NCI-H446 treated with DMSO at 0.1 percent for 48 hours (cell line): ENCODE data around the gene SMIM38.

Experiments
- DNase-seq: peaks from one replicate; lab custom pipeline; 2025; lab: John Stamatoyannopoulos, UW

The SMIM38 gene

DNA sequence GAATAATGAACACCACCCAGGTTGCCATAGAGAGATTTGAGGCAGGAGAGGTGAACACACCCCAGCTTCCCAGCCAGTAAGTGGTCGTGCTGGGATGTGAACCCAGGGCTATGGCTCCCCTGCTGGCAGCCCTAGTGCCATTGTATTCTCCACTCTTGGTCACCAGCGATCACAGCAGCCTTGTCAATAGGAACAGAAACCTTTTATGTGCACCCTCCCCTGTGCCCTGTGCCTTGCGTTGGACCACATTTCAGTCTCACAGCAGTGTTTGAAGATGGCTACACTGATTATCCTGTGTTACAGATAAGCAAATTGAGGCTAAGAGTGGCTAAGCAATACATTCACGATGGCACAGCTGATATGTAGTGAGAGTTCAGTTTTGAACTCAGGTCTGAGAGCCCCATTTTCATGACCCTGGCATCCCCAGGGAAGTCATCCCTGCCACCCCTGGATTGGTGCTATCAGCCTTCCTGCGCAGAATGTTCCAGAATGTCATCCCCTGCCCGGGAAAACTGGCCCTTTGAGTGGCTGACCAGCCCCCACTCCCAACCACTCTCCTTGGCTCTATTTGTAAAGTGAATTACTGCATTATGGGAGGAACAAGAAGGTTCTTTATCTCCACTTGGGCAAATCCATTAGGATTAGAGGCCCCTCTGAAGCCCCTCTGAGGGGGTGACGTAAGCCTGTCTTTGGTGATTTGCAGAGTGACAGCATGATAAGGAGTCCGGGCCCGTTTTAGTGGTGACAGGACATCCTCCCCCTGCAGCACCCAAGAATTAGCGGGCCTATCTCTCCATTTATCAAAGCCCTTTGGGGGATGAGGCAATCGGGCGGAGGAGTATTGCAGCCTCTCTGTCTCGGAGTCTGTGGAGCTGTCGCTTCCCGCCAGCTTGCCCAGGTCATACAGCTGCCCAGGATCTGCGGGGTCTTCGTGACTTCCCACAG, 30.9 kb downstream of the SMIM38 start:
- no peak for DNase-seq

DNA sequence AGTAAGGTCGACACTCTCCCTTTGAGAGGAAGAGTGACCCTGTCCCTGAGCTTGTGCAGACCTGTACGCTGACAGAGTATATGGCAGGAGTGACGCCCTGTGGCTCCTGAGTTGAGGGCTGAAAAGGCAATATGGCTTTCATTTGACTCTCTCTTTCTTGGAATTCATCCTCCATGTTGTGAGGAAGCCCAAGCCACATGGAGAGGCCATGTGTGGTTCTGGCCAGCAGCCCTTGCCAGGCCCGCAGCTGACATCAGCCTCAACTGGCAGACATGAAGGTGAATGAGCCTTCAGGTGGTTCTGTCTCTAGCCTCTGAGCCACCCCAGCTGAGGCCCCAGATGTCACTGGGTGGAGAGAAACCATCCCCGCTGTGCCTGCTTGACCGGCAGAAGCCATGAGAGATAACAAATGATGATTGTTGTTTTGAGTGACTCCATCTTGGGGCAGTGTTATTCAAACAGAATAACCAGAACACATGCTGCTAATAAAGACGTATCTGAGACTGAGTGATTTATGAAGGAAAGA, 31.9 kb downstream of the SMIM38 start:
- DNase-seq: no peak

DNA sequence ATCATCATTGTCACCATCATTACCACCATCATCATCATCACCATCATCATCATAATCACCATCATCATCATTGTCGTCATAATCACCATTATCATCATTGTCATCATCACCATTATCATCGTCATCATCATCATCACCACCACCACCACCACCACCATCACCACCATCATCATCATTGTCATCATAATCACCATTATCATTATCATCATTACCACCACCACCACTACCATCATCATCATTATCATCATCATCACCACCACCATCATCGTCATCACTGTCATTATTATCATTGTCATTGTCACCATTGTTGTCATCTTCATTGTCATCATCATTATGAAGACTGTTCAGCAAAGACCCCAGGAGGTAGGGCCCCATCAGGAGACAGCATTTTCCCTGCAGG, 33.3 kb downstream of the SMIM38 start:
- no peak for DNase-seq

DNA sequence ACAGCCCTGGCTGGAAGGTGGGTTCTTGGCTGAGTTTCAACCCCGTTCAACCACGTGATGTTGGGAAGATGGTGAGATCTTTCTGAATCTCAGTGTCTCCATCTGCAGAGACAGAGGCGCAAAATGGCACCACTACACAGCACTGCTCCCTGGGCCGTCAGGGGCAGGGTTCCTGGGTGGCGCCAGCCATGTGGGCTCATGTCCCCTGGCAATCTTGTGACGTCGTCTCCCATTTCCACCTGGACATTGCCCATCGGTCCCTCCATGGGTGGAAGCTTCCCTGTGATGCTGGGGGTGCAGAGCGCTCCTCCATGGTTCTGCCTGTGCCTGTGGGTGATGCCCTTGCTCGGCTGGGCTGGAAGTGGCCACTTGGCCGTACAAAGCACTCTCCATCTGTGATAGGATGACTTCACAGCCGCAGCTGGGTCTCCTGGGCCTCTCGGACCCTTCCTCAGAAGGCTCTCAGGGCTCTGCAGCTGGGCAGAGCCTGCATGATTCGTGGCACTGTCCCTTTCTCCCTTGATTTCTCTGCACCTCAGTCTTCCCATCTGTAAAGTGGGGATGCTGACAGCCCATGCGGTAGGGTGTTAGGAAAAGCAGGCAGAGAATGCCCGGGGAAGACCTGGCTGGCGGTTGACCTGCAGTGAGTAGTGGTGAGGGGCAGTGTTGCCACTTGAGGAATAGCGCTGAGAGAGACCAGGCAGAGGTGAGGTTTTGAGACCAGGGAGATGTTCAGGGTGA, 35.2 kb downstream of the SMIM38 start:
- no peak for DNase-seq

DNA sequence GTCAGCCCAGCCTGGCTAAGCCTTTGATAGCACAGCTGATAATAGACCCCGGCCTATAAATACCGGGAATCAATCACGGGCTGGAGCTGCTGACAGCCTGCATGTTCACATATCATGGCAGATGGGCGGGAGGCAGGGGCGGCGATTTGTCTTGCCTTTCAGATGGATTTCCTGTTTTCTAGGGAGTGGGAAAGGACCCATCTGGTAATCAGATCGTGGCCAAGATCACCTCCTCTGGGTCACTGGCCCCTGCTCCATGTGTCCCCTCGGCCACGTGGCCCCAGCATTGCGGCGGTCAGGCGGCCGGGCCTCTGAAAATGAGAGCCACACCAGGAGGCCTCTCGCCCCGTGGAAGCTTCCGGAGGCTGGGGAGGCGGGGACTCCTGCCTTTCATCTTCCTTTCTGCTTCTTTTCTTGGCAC, 36.6 kb downstream of the SMIM38 start:
- no peak for DNase-seq

DNA sequence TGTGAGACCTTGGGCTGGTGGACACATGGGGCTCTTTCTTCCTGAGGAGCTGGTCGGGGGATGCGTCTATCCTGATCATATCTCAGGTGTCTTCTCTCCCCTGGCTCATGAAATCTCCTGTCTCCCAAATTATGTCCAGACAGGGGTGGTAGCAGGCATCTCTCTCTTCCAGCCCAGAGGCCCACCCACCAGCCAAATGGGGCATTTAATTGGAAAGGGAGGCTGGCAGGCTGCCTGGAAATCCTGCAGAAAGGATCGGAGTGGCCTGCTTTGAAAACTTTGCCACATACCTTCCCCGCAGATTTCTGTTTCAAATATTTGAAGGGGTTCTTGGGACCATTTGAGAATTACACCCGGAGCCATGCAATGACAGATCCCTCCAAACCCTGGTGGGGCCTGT, 37.4 kb downstream of the SMIM38 start:
- DNase-seq: no peak

DNA sequence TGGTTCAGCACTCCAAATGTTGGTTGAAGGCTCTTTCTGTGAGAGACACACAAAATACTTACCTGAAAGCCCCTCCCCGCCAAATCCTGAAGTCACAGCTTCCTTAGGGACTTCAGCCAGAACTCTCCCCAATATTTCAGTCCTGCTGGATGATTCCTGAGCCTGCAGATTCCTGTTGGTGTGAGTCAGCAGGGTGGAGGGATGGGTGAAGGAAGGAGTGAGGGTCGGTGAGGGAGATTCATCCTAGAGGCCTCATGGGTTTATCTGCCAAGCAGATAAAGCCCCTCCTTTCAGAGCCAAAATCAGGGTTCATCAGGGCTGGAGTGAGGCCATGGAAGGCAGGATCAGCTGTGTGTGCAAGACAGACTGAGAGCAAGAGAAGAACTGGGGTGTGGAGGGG, 37.9 kb downstream of the SMIM38 start:
- no peak for DNase-seq

DNA sequence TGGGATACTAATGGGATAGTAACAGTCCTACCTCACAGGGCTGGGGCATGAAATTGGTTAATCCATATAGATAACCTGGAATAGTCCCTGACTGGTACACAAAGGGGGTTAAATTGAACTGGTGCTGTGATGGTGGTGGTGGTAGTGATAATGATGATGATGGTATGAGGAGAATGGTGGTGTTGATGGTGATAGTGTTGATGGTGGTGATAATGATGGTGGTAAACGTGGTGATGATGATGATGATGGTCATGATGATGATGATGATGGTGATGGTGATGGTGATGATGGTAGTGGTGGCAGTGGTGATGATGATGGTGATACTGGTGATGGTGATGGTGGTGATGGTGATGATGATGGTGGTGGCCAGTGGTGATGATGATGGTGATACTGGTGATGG, 38.7 kb downstream of the SMIM38 start:
- no peak for DNase-seq

DNA sequence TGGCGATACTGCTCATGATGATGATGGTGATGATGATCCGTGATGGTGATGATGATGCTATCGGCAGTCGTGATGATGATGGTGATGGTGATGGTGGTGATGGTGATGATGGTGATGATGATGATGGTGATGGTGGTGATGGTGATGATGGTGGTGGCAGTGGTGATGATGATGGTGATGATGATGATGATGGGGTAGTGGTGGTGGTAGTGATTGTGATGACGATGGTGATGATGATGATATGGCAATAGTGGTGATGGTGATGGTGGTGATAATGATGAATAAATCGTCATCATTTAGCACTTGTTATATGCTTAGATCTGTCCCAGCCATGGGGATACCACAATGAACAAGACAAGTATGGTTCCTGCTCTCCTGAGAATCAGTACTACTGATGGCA, 39.2 kb downstream of the SMIM38 start:
- no peak for DNase-seq

DNA sequence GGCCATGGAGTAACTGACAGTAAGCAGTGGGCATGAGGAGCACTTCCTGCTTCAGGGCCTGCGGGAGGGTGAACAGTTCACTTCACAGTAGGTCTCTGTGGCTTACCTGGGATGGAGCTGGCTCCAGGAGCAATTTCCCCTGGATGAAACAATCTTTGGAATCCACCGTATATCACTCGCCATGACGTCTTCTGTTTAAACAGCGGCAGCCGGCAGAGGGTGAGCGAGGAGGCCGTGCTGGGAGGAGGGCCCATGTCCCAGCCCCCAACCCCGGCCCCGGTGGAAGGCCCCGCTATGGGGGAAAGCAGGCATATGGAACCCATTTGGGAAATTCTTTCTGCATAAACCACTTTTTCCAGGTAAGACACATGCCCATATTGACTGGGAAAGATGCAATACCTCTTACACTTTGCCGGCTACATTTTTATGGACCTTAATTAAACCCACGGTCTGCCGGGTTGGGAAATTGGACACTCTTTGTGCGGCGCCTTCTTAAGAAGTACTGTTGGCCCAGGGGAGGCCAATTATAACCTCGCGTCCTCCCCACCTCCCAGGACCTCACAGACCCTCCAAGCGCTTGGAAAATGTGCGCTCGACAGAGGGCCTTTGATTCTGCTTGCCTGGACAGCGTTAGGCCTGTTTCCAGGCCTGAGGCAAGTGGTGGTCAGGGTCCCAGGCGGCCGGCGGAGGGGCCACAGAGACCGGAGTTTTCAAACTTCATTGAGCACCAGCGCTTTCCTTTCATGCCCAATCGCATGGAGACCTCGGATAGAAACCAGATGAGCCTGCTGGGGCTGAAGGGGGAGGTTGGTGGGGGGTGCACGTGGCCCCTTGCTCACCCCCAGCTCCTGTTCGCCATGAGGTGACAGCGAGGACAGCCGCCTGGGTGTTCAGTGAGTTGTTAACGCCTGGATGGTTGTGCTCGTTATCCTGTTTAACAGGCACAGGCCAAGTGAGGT, 40.4 kb downstream of the SMIM38 start:
- no peak for DNase-seq

DNA sequence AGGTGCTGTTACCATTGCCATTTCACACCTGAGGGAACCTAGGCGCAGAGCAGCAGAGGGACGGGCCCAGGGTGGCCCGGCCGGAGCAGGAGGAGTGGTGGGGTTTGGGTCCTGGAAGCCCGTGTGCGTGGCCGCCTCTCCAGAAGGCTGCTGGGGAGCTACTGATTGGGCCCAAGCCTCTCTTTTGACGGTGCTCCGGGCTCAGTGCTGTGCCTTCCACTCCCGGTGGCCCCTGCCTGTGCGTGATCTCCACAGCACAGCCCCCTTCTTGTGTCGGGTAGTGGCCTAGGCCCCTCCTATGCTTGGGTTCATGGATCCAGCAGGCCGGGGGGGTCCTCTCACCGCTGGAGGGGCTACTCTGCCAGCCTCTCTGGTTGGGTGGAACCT, 41.0 kb downstream of the SMIM38 start:
- no peak for DNase-seq

DNA sequence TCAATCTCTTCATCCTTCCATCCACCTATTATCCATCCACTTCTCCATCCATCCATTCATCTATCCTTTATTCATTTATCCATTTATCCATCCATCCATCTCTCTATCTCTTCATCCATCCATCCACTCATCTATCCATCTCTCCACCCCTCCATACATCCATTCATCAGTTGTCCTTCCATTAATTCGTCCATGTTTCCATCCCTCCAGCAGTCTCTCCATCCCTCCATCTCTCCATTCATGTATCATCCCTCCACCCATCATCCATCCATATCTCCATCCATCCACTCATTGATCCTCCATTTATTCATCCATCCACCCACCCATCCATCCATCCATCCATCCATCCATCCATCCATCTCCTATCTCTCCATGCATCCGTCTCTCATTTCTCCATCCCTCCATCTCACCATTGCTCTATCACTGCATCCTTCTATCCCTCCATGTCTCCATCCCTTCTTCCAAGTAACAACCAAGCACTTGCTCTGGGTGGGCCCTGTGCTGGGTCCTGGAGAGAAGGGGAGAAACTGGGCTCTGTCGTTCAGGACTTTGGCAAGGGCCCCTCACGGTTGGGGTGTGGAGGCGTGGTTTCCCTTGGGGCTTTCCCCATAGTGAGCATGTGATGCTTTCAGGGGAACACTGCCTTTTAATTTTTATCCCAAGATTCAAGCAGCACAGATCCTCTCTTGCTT, 43.3 kb downstream of the SMIM38 start:
- DNase-seq: no peak

DNA sequence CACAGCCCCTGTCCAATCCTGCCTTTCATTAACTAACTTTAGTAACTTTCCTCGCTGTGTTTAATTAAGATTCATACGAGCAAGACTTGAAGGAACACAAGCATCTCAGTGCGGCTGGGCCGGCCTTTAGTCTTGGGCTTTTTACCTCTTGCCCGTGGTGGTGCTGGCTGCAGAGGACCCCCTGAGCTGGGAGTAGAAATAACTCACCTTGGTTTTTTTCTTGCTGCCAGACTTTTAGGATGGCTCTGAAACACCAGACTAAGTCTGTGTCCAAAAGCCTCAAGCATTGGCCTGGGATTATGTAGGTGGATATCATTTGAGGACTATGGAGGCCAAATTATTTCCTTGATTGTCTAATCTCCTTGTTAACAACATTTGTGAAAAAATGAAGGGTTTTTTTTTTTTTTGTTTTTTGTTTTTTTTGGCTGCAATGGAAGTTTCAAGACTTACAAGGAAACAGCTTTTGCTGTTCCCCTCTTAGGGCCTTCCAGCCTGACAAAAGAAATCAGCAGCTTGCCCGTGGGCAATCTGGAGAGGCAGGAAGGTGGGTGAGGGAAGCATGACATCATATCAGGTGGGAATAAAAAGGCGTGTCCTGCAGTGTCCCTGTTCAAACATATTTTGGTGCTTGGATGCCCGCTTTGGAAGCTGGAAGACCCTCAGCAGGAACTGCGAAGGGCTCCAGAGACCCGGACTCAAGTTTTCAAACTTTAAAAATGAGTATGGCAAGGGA, 44.0 kb downstream of the SMIM38 start:
- no peak for DNase-seq

DNA sequence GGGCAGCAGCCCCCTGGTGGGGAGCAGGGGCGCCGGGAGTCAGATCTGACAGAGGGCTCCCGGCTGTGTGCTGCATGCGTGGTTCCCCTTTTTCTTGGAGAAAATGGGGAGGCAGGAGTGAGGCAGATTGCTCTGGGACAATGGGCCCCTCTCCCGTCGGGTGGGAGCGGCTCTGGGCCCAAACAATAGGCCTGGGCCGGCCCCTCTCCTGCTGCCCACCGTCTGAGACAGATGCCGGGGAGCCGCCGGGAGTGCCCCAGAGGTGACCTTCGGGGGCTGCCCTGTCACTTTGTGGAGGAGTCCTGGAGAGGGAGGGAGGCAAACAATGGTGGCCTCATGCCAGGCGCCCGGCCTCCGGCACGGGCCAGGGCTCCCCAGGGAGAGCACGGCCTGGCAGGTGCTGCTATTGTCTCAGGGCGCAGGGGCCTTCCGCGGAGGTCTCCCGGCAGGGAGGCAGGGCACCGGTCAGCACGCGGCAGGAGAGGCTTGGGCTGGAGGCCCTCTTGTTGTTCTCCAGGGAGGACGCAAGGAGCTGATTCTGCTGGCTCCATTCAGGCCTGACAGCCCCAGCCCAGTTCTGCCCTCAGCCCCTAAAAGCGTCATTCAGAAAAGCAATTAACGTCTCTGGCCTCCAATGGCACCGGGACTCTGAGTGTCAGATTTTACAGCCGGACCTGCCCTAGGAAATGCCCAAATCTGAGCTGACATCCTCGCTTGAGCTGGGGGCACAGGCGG, 44.8 kb downstream of the SMIM38 start:
- DNase-seq: no peak

DNA sequence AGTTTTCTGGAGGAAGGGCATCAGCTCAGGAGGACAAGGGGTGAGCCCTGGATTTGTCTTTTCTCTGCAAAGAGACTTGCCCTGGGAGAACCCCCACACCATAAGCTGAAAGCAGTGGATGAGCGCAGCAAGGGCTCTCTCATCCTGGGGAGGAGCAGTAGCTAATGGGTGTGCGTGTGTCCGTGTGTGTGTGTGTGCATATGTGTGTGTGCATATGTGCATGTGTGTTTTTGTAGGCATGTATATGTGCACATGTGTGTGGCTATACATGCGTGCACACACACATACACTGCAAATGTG, 45.3 kb downstream of the SMIM38 start:
- no peak for DNase-seq

DNA sequence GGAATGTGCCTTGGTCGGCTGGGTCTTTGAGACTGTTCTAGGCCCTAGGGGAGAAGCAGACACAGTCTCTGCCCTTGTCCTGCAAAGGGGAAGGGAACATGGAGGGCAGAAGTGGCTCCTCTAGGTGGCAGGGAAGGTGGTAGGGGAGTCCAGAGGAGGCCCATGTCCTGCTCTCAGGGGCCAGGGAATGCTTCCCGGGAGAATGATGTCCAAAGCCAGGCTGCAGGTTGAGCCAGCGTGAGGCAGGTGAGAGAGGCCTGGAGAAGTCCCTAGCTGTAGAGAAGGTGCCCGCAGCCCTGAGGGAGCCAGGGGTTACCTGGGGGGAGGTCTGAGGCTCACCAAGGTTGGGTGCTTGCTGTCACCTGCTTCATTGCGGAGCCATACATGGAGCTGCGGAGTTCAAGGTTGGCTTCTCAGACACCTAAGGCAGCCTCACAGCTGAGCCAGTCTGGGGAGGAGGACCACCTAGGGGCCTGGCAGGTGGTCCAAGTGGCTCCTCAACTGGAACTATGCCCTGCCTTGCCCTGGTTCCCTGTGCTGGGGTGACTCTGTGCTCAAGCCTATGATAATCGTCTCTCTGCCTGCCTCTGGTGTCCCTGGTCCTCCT, 46.1 kb downstream of the SMIM38 start:
- DNase-seq: no peak

DNA sequence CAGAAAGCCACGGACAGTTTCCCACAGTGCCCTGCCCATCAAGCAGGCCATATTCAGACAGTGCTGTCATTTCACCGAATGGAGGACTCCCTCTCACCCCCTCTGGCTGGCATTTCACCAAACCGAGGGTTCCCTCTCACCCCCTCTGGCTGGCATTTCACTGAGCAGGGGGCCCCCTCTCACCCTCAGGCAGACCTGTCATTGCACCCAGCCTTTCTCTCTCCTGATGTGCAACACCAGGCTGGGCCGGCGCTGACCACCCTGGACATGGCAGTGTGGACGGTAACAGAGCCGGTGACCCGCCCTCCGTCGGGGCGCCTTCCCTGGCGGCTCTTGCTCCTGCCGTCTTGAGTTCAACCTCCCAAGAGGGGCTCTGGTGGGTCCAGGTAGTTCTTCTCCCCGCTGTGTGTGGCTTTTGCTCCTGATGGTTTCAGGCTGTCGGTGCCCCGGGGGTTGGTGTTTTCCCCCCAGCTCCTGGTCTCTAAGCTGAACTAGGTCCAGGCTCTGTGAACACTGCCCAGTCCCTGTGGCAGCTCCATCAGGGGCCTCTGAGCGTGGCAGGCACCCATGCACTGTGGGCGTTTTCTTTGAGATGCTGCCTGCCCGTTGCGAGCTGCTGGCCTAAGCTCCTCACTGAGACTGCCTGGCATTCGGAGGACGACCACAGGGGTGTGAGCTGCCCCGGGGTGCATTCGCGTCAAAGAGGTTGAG, 46.9 kb downstream of the SMIM38 start:
- DNase-seq: no peak

DNA sequence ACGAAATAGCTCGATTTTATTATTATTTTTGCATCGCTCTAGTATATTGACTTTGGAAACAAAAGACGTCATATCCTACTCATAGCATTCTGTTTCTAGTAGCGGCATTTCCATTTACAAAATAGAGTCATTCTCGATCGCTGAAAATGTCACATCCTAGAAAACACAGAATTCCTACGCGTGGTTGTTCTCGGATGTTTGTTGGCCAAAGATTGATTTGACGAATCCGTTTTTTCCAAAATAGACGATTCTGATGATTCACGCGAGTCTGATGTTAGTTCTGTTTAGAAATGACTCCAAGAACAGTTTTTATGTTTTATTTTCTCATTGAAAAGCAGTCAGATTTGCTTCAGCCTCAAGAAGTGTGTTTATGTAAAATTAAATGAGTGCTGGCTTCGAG, 47.6 kb downstream of the SMIM38 start:
- no peak for DNase-seq

DNA sequence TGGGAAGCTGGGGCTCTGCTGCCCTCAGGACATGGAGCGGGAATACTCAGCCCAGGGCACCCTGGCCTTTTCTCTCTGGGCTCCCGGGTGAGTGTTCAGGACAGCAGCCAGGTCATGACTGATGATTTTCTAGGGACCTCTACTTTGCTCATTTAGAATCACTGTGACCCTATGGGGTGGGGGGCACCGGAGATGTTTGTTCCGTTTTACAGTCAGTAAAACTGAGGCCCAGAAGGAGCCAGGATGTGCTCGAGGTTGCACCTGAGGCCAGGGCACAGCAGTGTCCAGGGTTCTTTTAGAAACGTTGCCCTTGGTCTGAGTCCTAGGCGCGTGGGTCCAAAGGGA, 48.1 kb downstream of the SMIM38 start:
- no peak for DNase-seq
